ENCODE data around the gene KRT77.

The KRT77 gene

DNA sequence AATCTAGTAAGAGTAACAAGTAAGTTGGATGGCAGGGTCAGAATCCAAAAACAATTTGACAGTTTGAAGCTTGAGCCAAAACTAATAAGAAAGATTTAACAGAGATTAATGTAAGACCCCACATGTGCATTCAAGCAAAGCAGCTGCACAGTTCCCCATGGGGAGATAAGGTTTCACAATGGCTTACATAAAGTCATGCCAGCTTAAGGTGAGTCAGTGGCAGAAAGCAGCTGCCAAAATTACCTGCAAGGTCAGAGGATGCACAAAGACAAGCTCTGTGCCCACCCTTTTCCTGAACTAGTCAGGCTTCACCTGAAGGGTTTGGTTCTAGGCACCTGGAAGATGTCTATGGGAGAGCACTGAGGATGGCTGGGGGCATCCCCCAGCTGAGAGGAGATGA, 36.6 kb upstream of the KRT77 start:
- H3K9me3 ChIP-seq (replicated peaks in 1 of 2; ENCODE audit: control insufficient read depth in 2 of 2, insufficient read depth in 1 of 2, low read depth in 1 of 2, low read length in 2 of 2) = no peaks in the 10 kb centered on the region
- H2BK5ac ChIP-seq (ENCODE audit: low read length) = no peak overlapping the region
- DNase-seq (ENCODE audit: low spot score) = no peak
- H3K18ac ChIP-seq (ENCODE audit: low read length) = no peak overlapping the region
- no peak overlapping the region for H2AFZ ChIP-seq (ENCODE audit: low read length)
- H3K27ac ChIP-seq (replicated peaks; ENCODE audit: low read length) = no peak overlapping the region
- H4K91ac ChIP-seq (ENCODE audit: low read depth, low read length, poor library complexity) = no peak overlapping the region
- H4K8ac ChIP-seq (ENCODE audit: low read depth, low read length) = no peak overlapping the region
- H3K9ac ChIP-seq (ENCODE audit: low read depth, low read length, poor library complexity) = no peak overlapping the region
- H3K36me3 ChIP-seq (replicated peaks in 1 of 2; ENCODE audit: control insufficient read depth in 2 of 2, insufficient read depth in 2 of 2, low read length in 2 of 2) = no peaks in the 10 kb centered on the region
- H3K23ac ChIP-seq (ENCODE audit: low read depth, low read length, poor library complexity) = no peak overlapping the region
- no peaks in the 10 kb centered on the region for H3K79me1 ChIP-seq (ENCODE audit: low read depth, low read length)
- no peak overlapping the region for H2BK15ac ChIP-seq (ENCODE audit: low read length)
- H3K27me3 ChIP-seq (ENCODE audit: control insufficient read depth in 3 of 3, insufficient read depth in 3 of 3, low read depth in 1 of 3, low read length in 3 of 3) = peaks cover 0 to 3% (median 0%) of the 10 kb centered on the region in 3 experiments
- no peak overlapping the region for H3K14ac ChIP-seq (ENCODE audit: low read length)
- no peaks in the 10 kb centered on the region for H3K4me1 ChIP-seq (ENCODE audit: control insufficient read depth in 2 of 2, insufficient read depth in 1 of 2, low read depth in 1 of 2, low read length in 2 of 2)
- H2BK120ac ChIP-seq (ENCODE audit: low read depth, low read length) = no peak overlapping the region
- H3K4me2 ChIP-seq (ENCODE audit: insufficient read depth, low read length, poor library complexity, severe bottlenecking) = no peak overlapping the region
- no peak overlapping the region for H3K4me3 ChIP-seq (ENCODE audit: low read length in 2 of 2)
- H3K4ac ChIP-seq (ENCODE audit: low read length) = no peak overlapping the region
- H2AK5ac ChIP-seq (ENCODE audit: low read depth, low read length) = no peak overlapping the region
- no peak overlapping the region for H2BK12ac ChIP-seq (ENCODE audit: low read length)

DNA sequence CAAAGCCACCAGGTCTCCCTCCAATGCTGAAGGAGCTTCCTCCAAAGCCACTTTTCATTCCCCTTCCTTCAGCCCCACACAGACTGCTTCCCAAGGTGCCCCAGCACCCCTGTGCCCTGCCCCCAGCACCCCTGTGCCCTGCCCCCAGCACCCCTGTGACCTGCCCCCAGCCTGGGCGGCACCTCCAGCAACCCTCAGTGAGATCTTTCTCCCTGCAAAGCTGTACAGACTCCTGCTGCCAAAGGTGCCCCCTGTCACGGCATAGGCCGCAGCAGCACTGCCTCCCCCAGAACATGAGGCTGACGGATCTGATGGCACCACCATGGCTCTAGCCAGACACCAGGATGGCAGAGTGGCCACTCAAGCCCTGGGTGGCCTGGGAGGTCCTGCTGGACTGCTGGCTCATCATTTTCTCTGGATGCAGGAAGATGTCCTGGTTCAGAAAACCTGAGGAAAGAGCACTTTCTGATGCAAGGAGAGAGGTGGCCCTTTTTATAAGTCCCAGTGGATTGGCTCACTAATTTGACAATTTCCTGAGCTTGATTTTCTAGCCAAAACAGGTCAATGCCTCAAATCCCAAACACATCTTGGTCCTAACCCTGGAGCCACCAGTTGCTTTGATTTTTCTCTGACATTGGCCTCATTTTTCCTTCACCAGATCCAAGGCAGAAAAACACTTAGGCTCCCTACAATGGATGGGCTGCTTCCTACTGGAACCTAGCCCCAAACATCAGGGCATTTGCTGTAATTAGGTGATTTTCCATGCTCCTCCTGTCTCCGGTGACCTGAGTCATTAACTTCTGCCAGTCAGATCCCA, 32.7 kb upstream of the KRT77 start:
- Histone ChIP-seq H3K27me3 (ENCODE audit: control insufficient read depth in 3 of 3, insufficient read depth in 3 of 3, low read depth in 1 of 3, low read length in 3 of 3) (peaks cover 0 to 3% (median 0%) of the 10 kb centered on the region in 3 experiments), H2BK5ac (ENCODE audit: low read length) (no peak overlapping the region), H2BK12ac (ENCODE audit: low read length) (no peak overlapping the region), H2AFZ (ENCODE audit: low read length) (no peak overlapping the region), H4K91ac (ENCODE audit: low read depth, low read length, poor library complexity) (no peak overlapping the region), H3K9ac (ENCODE audit: low read depth, low read length, poor library complexity) (no peak overlapping the region), H3K79me1 (ENCODE audit: low read depth, low read length) (no peaks in the 10 kb centered on the region), H4K8ac (ENCODE audit: low read depth, low read length) (no peak overlapping the region), H3K4ac (ENCODE audit: low read length) (no peak overlapping the region), H3K4me2 (ENCODE audit: insufficient read depth, low read length, poor library complexity, severe bottlenecking) (no peak overlapping the region), H3K18ac (ENCODE audit: low read length) (peak overlapping the region; percentile 80), H2BK120ac (ENCODE audit: low read depth, low read length) (no peak overlapping the region), H3K14ac (ENCODE audit: low read length) (peak overlapping the region; percentile 43), H3K36me3 (replicated peaks in 1 of 2; ENCODE audit: control insufficient read depth in 2 of 2, insufficient read depth in 2 of 2, low read length in 2 of 2) (no peaks in the 10 kb centered on the region), H3K9me3 (replicated peaks in 1 of 2; ENCODE audit: control insufficient read depth in 2 of 2, insufficient read depth in 1 of 2, low read depth in 1 of 2, low read length in 2 of 2) (no peaks in the 10 kb centered on the region), H3K4me3 (ENCODE audit: low read length in 2 of 2) (no peak overlapping the region), H2AK5ac (ENCODE audit: low read depth, low read length) (no peak overlapping the region), H3K23ac (ENCODE audit: low read depth, low read length, poor library complexity) (no peak overlapping the region), H3K27ac (replicated peaks; ENCODE audit: low read length) (no peak overlapping the region), H2BK15ac (ENCODE audit: low read length) (no peak overlapping the region), H3K4me1 (ENCODE audit: control insufficient read depth in 2 of 2, insufficient read depth in 1 of 2, low read depth in 1 of 2, low read length in 2 of 2) (no peaks in the 10 kb centered on the region)
- DNase-seq (ENCODE audit: low spot score) = no peak
- WGBS, 2 donors (ENCODE audit: extremely low coverage in 2 of 2, insufficient read length in 2 of 2, insufficient replicate concordance in 1 of 2) = no CpG with 5 or more reads among the region's 5 CpGs

DNA sequence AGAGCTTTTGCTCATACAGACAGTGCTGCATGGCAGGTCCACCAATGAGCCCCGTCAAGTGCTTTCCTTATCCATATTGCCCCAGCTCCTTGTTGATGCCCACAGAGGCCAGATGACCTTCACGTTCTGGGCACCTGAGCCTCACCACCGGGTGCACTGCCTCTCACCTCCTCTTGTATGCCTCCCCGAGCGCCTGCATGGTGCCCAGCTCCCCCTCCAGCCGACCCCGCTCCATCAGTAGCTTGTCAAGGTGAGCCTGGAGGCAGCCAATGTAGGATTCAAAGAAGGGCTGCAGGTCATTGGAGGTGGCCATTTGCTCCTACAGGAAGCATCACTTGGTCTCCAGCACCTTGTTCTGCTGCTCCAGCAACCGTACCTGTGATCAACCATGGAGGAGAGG, 31.8 kb upstream of the KRT77 start:
- H3K4me3 ChIP-seq (ENCODE audit: low read length in 2 of 2) = no peak overlapping the region
- no peak overlapping the region for H4K8ac ChIP-seq (ENCODE audit: low read depth, low read length)
- no peak overlapping the region for H2BK5ac ChIP-seq (ENCODE audit: low read length)
- no peak overlapping the region for H3K4me2 ChIP-seq (ENCODE audit: insufficient read depth, low read length, poor library complexity, severe bottlenecking)
- H3K4ac ChIP-seq (ENCODE audit: low read length) = no peak overlapping the region
- H2BK12ac ChIP-seq (ENCODE audit: low read length) = no peak overlapping the region
- peaks cover 0 to 2% (median 0%) of the 10 kb centered on the region in 3 experiments for H3K27me3 ChIP-seq (ENCODE audit: control insufficient read depth in 3 of 3, insufficient read depth in 3 of 3, low read depth in 1 of 3, low read length in 3 of 3)
- H3K4me1 ChIP-seq (ENCODE audit: control insufficient read depth in 2 of 2, insufficient read depth in 1 of 2, low read depth in 1 of 2, low read length in 2 of 2) = no peaks in the 10 kb centered on the region
- H4K91ac ChIP-seq (ENCODE audit: low read depth, low read length, poor library complexity) = no peak overlapping the region
- H3K9ac ChIP-seq (ENCODE audit: low read depth, low read length, poor library complexity) = no peak overlapping the region
- H2BK120ac ChIP-seq (ENCODE audit: low read depth, low read length) = no peak overlapping the region
- peak overlapping the region; percentile 76 for H3K14ac ChIP-seq (ENCODE audit: low read length)
- no CpG with 5 or more reads among the region's 8 CpGs for WGBS, 2 donors (ENCODE audit: extremely low coverage in 2 of 2, insufficient read length in 2 of 2, insufficient replicate concordance in 1 of 2)
- H3K9me3 ChIP-seq (replicated peaks in 1 of 2; ENCODE audit: control insufficient read depth in 2 of 2, insufficient read depth in 1 of 2, low read depth in 1 of 2, low read length in 2 of 2) = no peaks in the 10 kb centered on the region
- no peak overlapping the region for H3K18ac ChIP-seq (ENCODE audit: low read length)
- no peak overlapping the region for H2BK15ac ChIP-seq (ENCODE audit: low read length)
- H3K27ac ChIP-seq (replicated peaks; ENCODE audit: low read length) = no peak overlapping the region
- no peak overlapping the region for H2AFZ ChIP-seq (ENCODE audit: low read length)
- H2AK5ac ChIP-seq (ENCODE audit: low read depth, low read length) = no peak overlapping the region
- no peaks in the 10 kb centered on the region for H3K36me3 ChIP-seq (replicated peaks in 1 of 2; ENCODE audit: control insufficient read depth in 2 of 2, insufficient read depth in 2 of 2, low read length in 2 of 2)
- no peaks in the 10 kb centered on the region for H3K79me1 ChIP-seq (ENCODE audit: low read depth, low read length)
- DNase-seq (ENCODE audit: low spot score) = no peak
- no peak overlapping the region for H3K23ac ChIP-seq (ENCODE audit: low read depth, low read length, poor library complexity)

DNA sequence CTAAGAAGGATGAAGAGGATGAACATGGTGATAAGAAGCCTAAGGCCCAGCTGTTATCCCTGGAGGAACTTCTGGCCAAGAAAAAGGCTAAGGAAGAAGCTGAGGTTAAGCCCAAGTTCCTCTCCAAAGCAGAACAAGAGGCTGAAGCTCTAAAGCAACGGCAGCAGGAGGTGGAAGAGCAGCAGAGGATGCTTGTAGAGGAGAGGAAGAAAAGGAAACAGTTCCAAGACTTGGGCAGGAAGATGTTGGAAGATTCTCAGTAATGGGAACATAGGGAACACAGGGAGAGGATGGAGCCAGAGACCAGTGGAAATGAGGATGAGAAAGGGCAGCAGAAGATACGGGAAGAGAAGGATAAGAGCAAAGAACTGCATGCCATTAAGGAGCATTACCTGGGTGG, 27.5 kb upstream of the KRT77 start:
- Histone ChIP-seq H2BK15ac (ENCODE audit: low read length) (no peak overlapping the region), H2AFZ (ENCODE audit: low read length) (no peak overlapping the region), H3K4me1 (ENCODE audit: control insufficient read depth in 2 of 2, insufficient read depth in 1 of 2, low read depth in 1 of 2, low read length in 2 of 2) (no peaks in the 10 kb centered on the region), H3K4ac (ENCODE audit: low read length) (no peak overlapping the region), H3K36me3 (replicated peaks in 1 of 2; ENCODE audit: control insufficient read depth in 2 of 2, insufficient read depth in 2 of 2, low read length in 2 of 2) (no peaks in the 10 kb centered on the region), H3K14ac (ENCODE audit: low read length) (no peak overlapping the region), H2BK120ac (ENCODE audit: low read depth, low read length) (no peak overlapping the region), H2AK5ac (ENCODE audit: low read depth, low read length) (no peak overlapping the region), H3K9ac (ENCODE audit: low read depth, low read length, poor library complexity) (no peak overlapping the region), H2BK5ac (ENCODE audit: low read length) (no peak overlapping the region), H3K4me3 (ENCODE audit: low read length in 2 of 2) (no peak overlapping the region), H2BK12ac (ENCODE audit: low read length) (no peak overlapping the region), H3K23ac (ENCODE audit: low read depth, low read length, poor library complexity) (no peak overlapping the region), H3K79me1 (ENCODE audit: low read depth, low read length) (no peaks in the 10 kb centered on the region), H3K18ac (ENCODE audit: low read length) (no peak overlapping the region), H3K9me3 (replicated peaks in 1 of 2; ENCODE audit: control insufficient read depth in 2 of 2, insufficient read depth in 1 of 2, low read depth in 1 of 2, low read length in 2 of 2) (no peaks in the 10 kb centered on the region), H4K91ac (ENCODE audit: low read depth, low read length, poor library complexity) (no peak overlapping the region), H4K8ac (ENCODE audit: low read depth, low read length) (no peak overlapping the region), H3K27me3 (ENCODE audit: control insufficient read depth in 3 of 3, insufficient read depth in 3 of 3, low read depth in 1 of 3, low read length in 3 of 3) (peaks cover 0 to 3% (median 0%) of the 10 kb centered on the region in 3 experiments), H3K4me2 (ENCODE audit: insufficient read depth, low read length, poor library complexity, severe bottlenecking) (no peak overlapping the region), H3K27ac (replicated peaks; ENCODE audit: low read length) (no peak overlapping the region)
- DNase-seq (ENCODE audit: low spot score) = no peak
- no CpG with 5 or more reads among the region's 2 CpGs for WGBS, 2 donors (ENCODE audit: extremely low coverage in 2 of 2, insufficient read length in 2 of 2, insufficient replicate concordance in 1 of 2)

Data from neuronal stem cell (in vitro differentiated cells).